GM12878 (cell line): ENCODE data around the gene MRPL23. TPM values are rescaled to one million over a fixed set of nuclear protein-coding genes. Genes with fewer than 3 reads are reported as not detected.

Experiments used
- ATAC-seq: fragments of 200-7000 bp; cut with Tn5 transposase; 3 replicates; pipeline ENCODE4 v1.9.1; 2020; ENCODE audit warnings: mild to moderate bottlenecking, moderate library complexity
- BruUV-seq: library from RNA; stranded (reverse); fragments of 400-500 nt; replicated peaks from 2 replicates; lab custom pipeline; 2021; lab: Mats Ljungman, UMichigan
- CTCF ChIA-PET: fragments of 300-600 bp; sonication (Branson Sonifier 250); formaldehyde crosslinking; extraction: SDS; loops from one replicate; lab custom pipeline; 2021; ENCODE audit warnings: inconsistent platforms; lab: Yijun Ruan, JAX
- POLR2A ChIA-PET: fragments of 350-600 bp; formaldehyde crosslinking; extraction: SDS; loops from one replicate; lab custom pipeline; 2021; ENCODE audit warnings: inconsistent platforms; lab: Charles Lee
- RAD21 ChIA-PET: fragments of 300-600 bp; sonication (Branson Sonifier 250); formaldehyde crosslinking; loops from one replicate; lab custom pipeline; 2023; ENCODE audit warnings: antibody characterized with exemption; ENCODE audit not compliant: unreplicated experiment; lab: Charles Lee
- SMC1A ChIA-PET: fragments of 300-600 bp; sonication (Branson Sonifier 250); formaldehyde crosslinking; loops from one replicate; lab custom pipeline; 2023; ENCODE audit not compliant: unreplicated experiment, uncharacterized antibody; lab: Charles Lee
- DNase-seq: peaks from one replicate; pipeline ENCODE4 v3.0.0-alpha.2; 2011; ENCODE audit warnings: low read depth, low spot score
- FAIRE-seq: peaks from 3 replicates; lab custom pipeline; 2011; peaks lifted over from hg19 to GRCh38; lab: Jason Lieb, UNC
- H2AFZ ChIP-seq: 2 replicates; pipeline ENCODE4 v1.6.0; 2011; ENCODE audit warnings: low read depth, low read length, control low read depth; ENCODE audit not compliant: control insufficient read depth
- H3K27ac ChIP-seq: 2 replicates; pipeline ENCODE4 v1.5.1; 2011; ENCODE audit warnings: control low read depth; ENCODE audit not compliant: control insufficient read depth, insufficient read depth
- H3K27me3 ChIP-seq, 2 experiments: replicated peaks in 1 of 2; 2 replicates each; pipeline versions ENCODE4 v1.6.0 to v1.6.1; 2011; ENCODE audit warnings: low read length in 1 of 2; ENCODE audit not compliant: control insufficient read depth in 2 of 2, insufficient read depth in 2 of 2
- H3K36me3 ChIP-seq, 2 experiments: 2 replicates each; pipeline ENCODE4 v1.5.1; 2011; ENCODE audit warnings: low read length in 1 of 2; ENCODE audit not compliant: control insufficient read depth in 2 of 2, insufficient read depth in 2 of 2
- H3K4me1 ChIP-seq: 2 replicates; pipeline ENCODE4 v1.6.1; 2011; ENCODE audit warnings: mild to moderate bottlenecking, low read length, moderate library complexity, mixed read lengths; ENCODE audit not compliant: control insufficient read depth, insufficient read depth
- H3K4me2 ChIP-seq: 2 replicates; pipeline ENCODE4 v1.6.0; 2011; ENCODE audit warnings: control low read depth; ENCODE audit not compliant: control insufficient read depth, insufficient read depth
- H3K4me3 ChIP-seq: fragments of 200-600 bp; sonication (generic); 2 replicates; pipeline ENCODE4 v1.5.1; 2016
- H3K79me2 ChIP-seq: 2 replicates; pipeline ENCODE4 v1.6.0; 2011; ENCODE audit warnings: low read length; ENCODE audit not compliant: control insufficient read depth, insufficient read depth
- H3K9ac ChIP-seq: 2 replicates; pipeline ENCODE4 v1.8.0; 2011; ENCODE audit warnings: low read length, control low read depth, mixed read lengths; ENCODE audit not compliant: control insufficient read depth, insufficient read depth
- H3K9me3 ChIP-seq: replicated peaks from 3 replicates; pipeline ENCODE4 v1.5.1; 2011; ENCODE audit warnings: mild to moderate bottlenecking, low read length; ENCODE audit not compliant: control insufficient read depth, insufficient read depth
- H4K20me1 ChIP-seq: 2 replicates; pipeline ENCODE4 v1.6.0; 2011; ENCODE audit not compliant: control insufficient read depth, insufficient read depth
- BRCA1 ChIP-seq: IDR thresholded peaks from 2 replicates; pipeline ENCODE4 v1.6.1; 2011; ENCODE audit warnings: low read depth, low read length, improper control_type of control experiment
- CREB1 ChIP-seq: IDR thresholded peaks from 2 replicates; pipeline ENCODE4 v1.6.1; 2012; ENCODE audit warnings: low read depth, mild to moderate bottlenecking, inconsistent platforms
- CREM ChIP-seq: IDR thresholded peaks from 2 replicates; pipeline ENCODE4 v1.6.1; 2014; ENCODE audit warnings: antibody characterized with exemption, low read depth
- ETV6 ChIP-seq, 2 experiments: fragments of 450-650 bp in 1 of 2; IDR thresholded peaks in 1 of 2; conservative IDR thresholded peaks in 1 of 2; 2 replicates each; pipeline ENCODE4 v1.6.1; 2014; ENCODE audit warnings: antibody characterized with exemption in 1 of 2, borderline replicate concordance in 1 of 2, low read depth in 1 of 2, mild to moderate bottlenecking in 1 of 2, moderate library complexity in 1 of 2
- IKZF2 ChIP-seq, 2 experiments: fragments of 450-650 bp; IDR thresholded peaks; 2 replicates each; pipeline ENCODE4 v1.6.1; 2017; ENCODE audit warnings: mild to moderate bottlenecking in 2 of 2, moderate library complexity in 2 of 2
- IRF4 ChIP-seq: IDR thresholded peaks from 2 replicates; pipeline ENCODE4 v1.6.1; 2011; ENCODE audit warnings: low read depth, low read length
- JUND ChIP-seq: IDR thresholded peaks from 2 replicates; pipeline ENCODE4 v1.6.1; 2012; ENCODE audit warnings: low read depth, mild to moderate bottlenecking, low read length, improper control_type of control experiment, moderate library complexity
- MXI1 ChIP-seq: fragments of 150-350 bp; IDR thresholded peaks from 2 replicates; pipeline ENCODE4 v1.6.1; 2011; ENCODE audit warnings: low read depth, mild to moderate bottlenecking, inconsistent platforms, low read length, improper control_type of control experiment
- NFXL1 ChIP-seq: fragments of 450-650 bp; IDR thresholded peaks from 2 replicates; pipeline ENCODE4 v1.6.1; 2017; ENCODE audit warnings: antibody characterized with exemption, mild to moderate bottlenecking, borderline replicate concordance
- NR2C2 ChIP-seq: IDR thresholded peaks from 2 replicates; pipeline ENCODE4 v1.6.1; 2011; ENCODE audit warnings: borderline replicate concordance, low read depth; ENCODE audit not compliant: control insufficient read depth, insufficient read length
- RFX5 ChIP-seq: IDR thresholded peaks from 2 replicates; pipeline ENCODE4 v1.6.1; 2011; ENCODE audit warnings: low read depth, low read length, improper control_type of control experiment
- RUNX3 ChIP-seq: IDR thresholded peaks from 2 replicates; pipeline ENCODE4 v1.6.1; 2012; ENCODE audit warnings: low read length, inconsistent platforms
- SMARCA5 ChIP-seq: fragments of 450-650 bp; IDR thresholded peaks from 2 replicates; pipeline ENCODE4 v1.6.1; 2017; ENCODE audit warnings: mild to moderate bottlenecking
- SRF ChIP-seq, 2 experiments: IDR thresholded peaks; 2 replicates each; pipeline ENCODE4 v1.6.1; 2011; ENCODE audit warnings: low read depth in 2 of 2, low read length in 2 of 2, mild to moderate bottlenecking in 1 of 2, moderate library complexity in 1 of 2
- SUPT20H ChIP-seq: IDR thresholded peaks from 2 replicates; pipeline ENCODE4 v1.6.1; 2011; ENCODE audit warnings: low read depth, mild to moderate bottlenecking, low read length, moderate library complexity, borderline replicate concordance; ENCODE audit not compliant: control insufficient read depth
- SUZ12 ChIP-seq: fragments of 200-600 bp; sonication (generic); IDR thresholded peaks from one replicate; pipeline ENCODE4 v1.6.1; 2018; ENCODE audit warnings: antibody characterized with exemption, mild to moderate bottlenecking; ENCODE audit not compliant: unreplicated experiment
- TCF7 ChIP-seq: IDR thresholded peaks from 2 replicates; pipeline ENCODE4 v1.6.1; 2014; ENCODE audit warnings: antibody characterized with exemption, borderline replicate concordance
- YY1 ChIP-seq: IDR thresholded peaks from 2 replicates; pipeline ENCODE4 v1.6.1; 2011; ENCODE audit warnings: low read depth, mild to moderate bottlenecking, low read length
- WGBS: methylation state at CpG from one replicate; pipeline ENCODE4 v1.1.6; 2016; ENCODE audit warnings: low lambda C conversion rate; ENCODE audit not compliant: insufficient replicate concordance, insufficient coverage; ENCODE audit errors: missing lambda C conversion rate; 5-methylcytosine and 5-hydroxymethylcytosine counted together
- in situ Hi-C: fragments of 300-500 bp; cut with MboI; formaldehyde crosslinking; loops from 9 replicates; pipeline ENCODE4 v1.14.3; 2018; ENCODE audit warnings: mixed read lengths
- intact Hi-C: fragments of 100-400 bp; cut with micrococcal nuclease; formaldehyde crosslinking; loops from one replicate; pipeline ENCODE4 v1.14.2; 2022; ENCODE audit not compliant: unreplicated experiment
- polyA plus RNA-seq, 11 experiments: library from polyadenylated mRNA; depleted of rRNA in 4 of 11; unstranded in 6 of 11; stranded (reverse) in 5 of 11; fragments of >200 nt; fragmentation: Nextera tagmentation in 4 of 11; fragmentation: Illumina TruSeq in 1 of 11; extraction: Ambion mirVana in 4 of 11; extraction: Trizol in 1 of 11; gene quantifications; 1 replicate in 1 of 11; 2 replicates in 10 of 11; pipeline versions ENCODE4 v1.2.1 to v1.2.3, GENCODE V29; 2011 to 2016; ENCODE audit warnings: inconsistent platforms in 2 of 11, missing spikeins in 2 of 11, low read depth in 1 of 11
- total RNA-seq, 4 experiments: library from RNA; depleted of rRNA in 3 of 4; stranded (reverse); fragments of >200 nt in 3 of 4; fragmentation: Illumina TruSeq in 1 of 4; extraction: Trizol in 1 of 4; gene quantifications; 2 replicates each; pipeline versions ENCODE4 v1.2.1 to v1.2.3, GENCODE V29; 2013 to 2021

Gene MRPL23
- total and polyA plus RNA-seq, 10 of the 15 experiments (the other 5 are each of a cell fraction or from before 2014, with no cell fraction given), result 1.6 to 207 (median 126) TPM

- DNase-seq, result no peak
- no peaks in the 10 kb centered on the region for H3K36me3 ChIP-seq
- no peak overlapping the region for H3K4me3 ChIP-seq
- no peaks in the 10 kb centered on the region for H3K4me1 ChIP-seq
- BruUV-seq, result no TSS peak
- no peak for TF ChIP-seq CREB1
- TF ChIP-seq RUNX3, result no peak
- no peak for TF ChIP-seq TCF7
- no peak for TF ChIP-seq SRF (IDR thresholded peaks at IDR 0.05; ENCODE audit: low read depth in 2 of 2, low read length in 2 of 2)
- no peak for FAIRE-seq
- ChIA-PET SMC1A (no interaction called here), POLR2A (no interaction called here), RAD21 (no interaction called here), CTCF (no interaction called here)
- intact Hi-C loops, result no loop called here
- H2AFZ ChIP-seq, result no peak overlapping the region
- H4K20me1 ChIP-seq, result no peaks in the 10 kb centered on the region
- no peak overlapping the region for H3K27ac ChIP-seq
- in situ Hi-C loops, result no loop called here
- no peaks in the 10 kb centered on the region for H3K79me2 ChIP-seq
- WGBS, result 41% methylated on average over 21 of the region's 23 CpGs
- H3K27me3 ChIP-seq, result no peaks in the 10 kb centered on the region; a peak in 2 of 4 replicates
- no peak overlapping the region for H3K9ac ChIP-seq
- no peak overlapping the region for H3K4me2 ChIP-seq
- ATAC-seq, result no peak
- H3K9me3 ChIP-seq, result no peaks in the 10 kb centered on the region
Measured at GRCh38 chr11:1925373-1926155, 21.6 kb upstream of the MRPL23 start.

GRCh38 chr11:1926156-1927025 is 20.7 kb upstream of the MRPL23 start:
- CTCF ChIA-PET, result no interaction called here
- Histone ChIP-seq H3K27me3 (no peaks in the 10 kb centered on the region; a peak in 2 of 4 replicates), H3K79me2 (no peaks in the 10 kb centered on the region), H4K20me1 (no peaks in the 10 kb centered on the region), H3K36me3 (no peaks in the 10 kb centered on the region), H2AFZ (no peak overlapping the region), H3K9me3 (no peaks in the 10 kb centered on the region), H3K27ac (no peak overlapping the region), H3K4me1 (no peaks in the 10 kb centered on the region), H3K4me2 (no peak overlapping the region), H3K9ac (no peak overlapping the region), H3K4me3 (no peak overlapping the region)
- POLR2A ChIA-PET, result no interaction called here
- RAD21 ChIA-PET, result no interaction called here
- ATAC-seq (no peak), FAIRE-seq (no peak), DNase-seq (no peak)
- no TSS peak for BruUV-seq
- SMC1A ChIA-PET, result no interaction called here
- WGBS, result 30% methylated on average over 39 of the region's 41 CpGs
- in situ Hi-C loops (no loop called here), intact Hi-C loops (no loop called here)
- TF ChIP-seq NFXL1 (no peak), SUZ12 (no peak), BRCA1 (no peak), SUPT20H (no peak), ETV6 (conservative IDR thresholded peaks at IDR 0.05 in 1 of 2, IDR thresholded peaks at IDR 0.05 in 1 of 2; ENCODE audit: borderline replicate concordance in 1 of 2, low read depth in 1 of 2) (no peak), MXI1 (no peak), IKZF2 (IDR thresholded peaks at IDR 0.05) (no peak), CREM (no peak), JUND (no peak), SMARCA5 (no peak), RFX5 (no peak), YY1 (no peak), IRF4 (no peak), NR2C2 (no peak)
